HepG2 (cell line): ENCODE results near the gene TUBA4A. TPM values are rescaled to one million over a fixed set of nuclear protein-coding genes. Genes with fewer than 3 reads are reported as not detected.

Source experiments
- EHMT2 ChIP-seq: fragments of 200-600 bp; sonication (generic); IDR thresholded peaks from 2 replicates; pipeline ENCODE4 v1.7.0; 2017; ENCODE audit warnings: antibody characterized with exemption, low read depth, low read length, borderline replicate concordance
- HDAC6 ChIP-seq: fragments of 200-600 bp; sonication (generic); IDR thresholded peaks from 2 replicates; pipeline ENCODE4 v1.7.0; 2017; ENCODE audit warnings: mild to moderate bottlenecking, antibody characterized with exemption, low read length, low read depth
- ISX ChIP-seq: sonication (generic); formaldehyde crosslinking; conservative IDR thresholded peaks from 2 replicates; pipeline ENCODE4 v1.5.0; 2020; ENCODE audit warnings: missing genetic modification reagents
- KLF13 ChIP-seq: sonication (generic); formaldehyde crosslinking; IDR thresholded peaks from 2 replicates; pipeline ENCODE4 v1.4.0; 2020; ENCODE audit warnings: mild to moderate bottlenecking, missing genetic modification reagents
- MAFG ChIP-seq: sonication (generic); formaldehyde crosslinking; IDR thresholded peaks from 2 replicates; pipeline ENCODE4 v1.5.1; 2020; ENCODE audit warnings: mild to moderate bottlenecking, missing genetic modification reagents
- MTF2 ChIP-seq: sonication (generic); formaldehyde crosslinking; IDR thresholded peaks from 2 replicates; pipeline ENCODE4 v1.5.0; 2020; ENCODE audit warnings: missing genetic modification reagents, borderline replicate concordance
- PITX1 ChIP-seq: sonication (generic); formaldehyde crosslinking; IDR thresholded peaks from 2 replicates; pipeline ENCODE4 v1.5.1; 2020; ENCODE audit warnings: mild to moderate bottlenecking, missing genetic modification reagents
- ZNF260 ChIP-seq: sonication (generic); formaldehyde crosslinking; IDR thresholded peaks from 2 replicates; pipeline ENCODE4 v1.4.0; 2020; ENCODE audit warnings: missing genetic modification reagents, low read depth, mild to moderate bottlenecking, borderline replicate concordance
- ZNF350 ChIP-seq: sonication (generic); formaldehyde crosslinking; IDR thresholded peaks from 2 replicates; pipeline ENCODE4 v1.4.0; 2020; ENCODE audit warnings: mild to moderate bottlenecking, low read depth, missing genetic modification reagents, borderline replicate concordance
- ZNF460 ChIP-seq: sonication (generic); formaldehyde crosslinking; IDR thresholded peaks from 2 replicates; pipeline ENCODE4 v1.5.1; 2020; ENCODE audit warnings: missing genetic modification reagents, mild to moderate bottlenecking, borderline replicate concordance
- ZNF570 ChIP-seq: sonication (generic); formaldehyde crosslinking; IDR thresholded peaks from 2 replicates; pipeline ENCODE4 v1.4.0; 2020; ENCODE audit warnings: mild to moderate bottlenecking, missing genetic modification reagents, borderline replicate concordance
- polyA plus RNA-seq, 8 experiments: library from polyadenylated mRNA; depleted of rRNA in 3 of 8; stranded (reverse) in 7 of 8; unstranded in 1 of 8; fragments of >200 nt; fragmentation: Illumina TruSeq in 4 of 8; extraction: Trizol in 4 of 8; gene quantifications; 2 replicates each; pipeline versions ENCODE4 v1.2.1 to v1.2.3, GENCODE V29; 2011 to 2016; ENCODE audit warnings: low read depth in 4 of 8, missing spikeins in 1 of 8, mixed read lengths in 1 of 8; ENCODE audit not compliant: insufficient read depth in 1 of 8
- total RNA-seq, 5 experiments: library from RNA; depleted of rRNA; stranded (reverse); fragments of >200 nt; fragmentation: Illumina TruSeq; extraction: Trizol; gene quantifications; 2 replicates each; pipeline ENCODE4 v1.2.3, GENCODE V29; 2016; ENCODE audit warnings: low read depth in 1 of 5
- TF ChIP-seq, protein P1 (sequence below): sonication (generic); formaldehyde crosslinking; IDR thresholded peaks from 2 replicates; pipeline ENCODE4 v1.4.0; 2020; ENCODE audit warnings: low read depth, mild to moderate bottlenecking, missing genetic modification reagents
- TF ChIP-seq, protein P2 (sequence below): sonication (generic); formaldehyde crosslinking; IDR thresholded peaks from 2 replicates; pipeline ENCODE4 v1.4.0; 2020; ENCODE audit warnings: missing genetic modification reagents
- TF ChIP-seq, protein P3 (sequence below): sonication (generic); formaldehyde crosslinking; IDR thresholded peaks from 2 replicates; pipeline ENCODE4 v1.4.0; 2020; ENCODE audit warnings: missing genetic modification reagents

TUBA4A gene
- total and polyA plus RNA-seq, 2 of the 13 experiments (the other 11 are each of a cell fraction or from before 2014, with no cell fraction given) = 1.3 to 12.7 TPM

DNA sequence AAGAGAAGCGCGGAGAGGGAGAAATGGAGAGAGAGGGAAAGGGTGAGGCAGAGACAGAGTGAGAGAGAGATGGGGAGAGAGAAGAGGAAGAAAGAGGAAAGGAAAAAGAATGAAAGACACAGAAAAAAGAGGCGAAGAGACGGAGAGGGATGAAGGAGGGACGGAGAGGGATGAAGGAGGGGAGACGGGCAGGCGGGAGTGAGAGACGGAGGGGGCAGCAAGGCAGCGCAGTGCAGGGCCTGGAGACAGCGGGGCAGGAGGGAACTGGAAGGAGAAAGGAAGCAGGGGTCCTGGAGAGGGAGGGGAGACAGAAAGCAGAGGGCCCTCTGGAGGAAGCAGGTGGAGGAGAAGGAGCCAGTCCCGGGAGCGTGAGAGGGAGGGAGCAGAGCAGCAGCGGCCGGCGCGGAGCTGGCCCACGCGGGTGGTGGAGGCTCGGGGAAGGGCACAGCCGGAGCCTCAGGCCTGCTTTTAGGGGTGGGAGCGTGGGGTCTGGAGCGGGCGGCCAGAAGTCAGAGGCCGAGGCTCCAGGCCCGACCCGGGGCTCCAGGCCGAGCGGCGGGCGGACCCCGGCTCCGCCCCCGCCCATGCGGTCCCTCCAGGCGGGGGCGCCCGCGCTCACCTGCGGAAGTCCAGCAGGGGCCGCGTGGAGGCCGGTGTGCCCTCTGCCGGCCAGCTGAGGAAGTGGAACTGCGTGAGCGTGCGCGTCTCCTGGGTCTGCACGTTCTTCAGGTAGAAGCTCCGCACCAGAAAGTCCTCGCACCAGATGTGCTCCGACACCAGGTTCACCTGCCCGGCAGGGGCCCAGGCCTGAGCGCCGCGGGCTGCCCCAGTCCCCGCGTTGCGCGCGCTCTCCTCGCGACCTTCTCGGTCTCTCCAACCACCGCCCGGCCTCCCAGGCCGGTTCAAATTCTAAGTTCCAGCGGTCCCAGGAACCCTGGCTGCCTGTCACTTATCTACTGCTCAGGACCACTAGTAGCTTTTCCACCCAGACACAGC, 40.9 kb upstream of the TUBA4A start (continued):
- TF ChIP-seq ZNF460 (CRISPR knock-in tag) (no peak), ZNF570 (CRISPR knock-in tag) (no peak), ZNF260 (CRISPR knock-in tag) (no peak), MTF2 (CRISPR knock-in tag) (peak; percentile 99), ZNF350 (CRISPR knock-in tag) (peak; percentile 56; the same call in 1 of the 2 replicates), PITX1 (peak; percentile 64; the same call in 1 of the 2 replicates), EHMT2 (no peak), KLF13 (CRISPR knock-in tag) (no peak), MAFG (CRISPR knock-in tag) (no peak), HDAC6 (no peak), ISX (CRISPR knock-in tag) (no peak)
- TF ChIP-seq, protein P1, sequence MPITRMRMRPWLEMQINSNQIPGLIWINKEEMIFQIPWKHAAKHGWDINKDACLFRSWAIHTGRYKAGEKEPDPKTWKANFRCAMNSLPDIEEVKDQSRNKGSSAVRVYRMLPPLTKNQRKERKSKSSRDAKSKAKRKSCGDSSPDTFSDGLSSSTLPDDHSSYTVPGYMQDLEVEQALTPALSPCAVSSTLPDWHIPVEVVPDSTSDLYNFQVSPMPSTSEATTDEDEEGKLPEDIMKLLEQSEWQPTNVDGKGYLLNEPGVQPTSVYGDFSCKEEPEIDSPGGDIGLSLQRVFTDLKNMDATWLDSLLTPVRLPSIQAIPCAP = 0 out of 2 replicates have a peak, but pooled peaks have one; percentile 60
- TF ChIP-seq, protein P2, sequence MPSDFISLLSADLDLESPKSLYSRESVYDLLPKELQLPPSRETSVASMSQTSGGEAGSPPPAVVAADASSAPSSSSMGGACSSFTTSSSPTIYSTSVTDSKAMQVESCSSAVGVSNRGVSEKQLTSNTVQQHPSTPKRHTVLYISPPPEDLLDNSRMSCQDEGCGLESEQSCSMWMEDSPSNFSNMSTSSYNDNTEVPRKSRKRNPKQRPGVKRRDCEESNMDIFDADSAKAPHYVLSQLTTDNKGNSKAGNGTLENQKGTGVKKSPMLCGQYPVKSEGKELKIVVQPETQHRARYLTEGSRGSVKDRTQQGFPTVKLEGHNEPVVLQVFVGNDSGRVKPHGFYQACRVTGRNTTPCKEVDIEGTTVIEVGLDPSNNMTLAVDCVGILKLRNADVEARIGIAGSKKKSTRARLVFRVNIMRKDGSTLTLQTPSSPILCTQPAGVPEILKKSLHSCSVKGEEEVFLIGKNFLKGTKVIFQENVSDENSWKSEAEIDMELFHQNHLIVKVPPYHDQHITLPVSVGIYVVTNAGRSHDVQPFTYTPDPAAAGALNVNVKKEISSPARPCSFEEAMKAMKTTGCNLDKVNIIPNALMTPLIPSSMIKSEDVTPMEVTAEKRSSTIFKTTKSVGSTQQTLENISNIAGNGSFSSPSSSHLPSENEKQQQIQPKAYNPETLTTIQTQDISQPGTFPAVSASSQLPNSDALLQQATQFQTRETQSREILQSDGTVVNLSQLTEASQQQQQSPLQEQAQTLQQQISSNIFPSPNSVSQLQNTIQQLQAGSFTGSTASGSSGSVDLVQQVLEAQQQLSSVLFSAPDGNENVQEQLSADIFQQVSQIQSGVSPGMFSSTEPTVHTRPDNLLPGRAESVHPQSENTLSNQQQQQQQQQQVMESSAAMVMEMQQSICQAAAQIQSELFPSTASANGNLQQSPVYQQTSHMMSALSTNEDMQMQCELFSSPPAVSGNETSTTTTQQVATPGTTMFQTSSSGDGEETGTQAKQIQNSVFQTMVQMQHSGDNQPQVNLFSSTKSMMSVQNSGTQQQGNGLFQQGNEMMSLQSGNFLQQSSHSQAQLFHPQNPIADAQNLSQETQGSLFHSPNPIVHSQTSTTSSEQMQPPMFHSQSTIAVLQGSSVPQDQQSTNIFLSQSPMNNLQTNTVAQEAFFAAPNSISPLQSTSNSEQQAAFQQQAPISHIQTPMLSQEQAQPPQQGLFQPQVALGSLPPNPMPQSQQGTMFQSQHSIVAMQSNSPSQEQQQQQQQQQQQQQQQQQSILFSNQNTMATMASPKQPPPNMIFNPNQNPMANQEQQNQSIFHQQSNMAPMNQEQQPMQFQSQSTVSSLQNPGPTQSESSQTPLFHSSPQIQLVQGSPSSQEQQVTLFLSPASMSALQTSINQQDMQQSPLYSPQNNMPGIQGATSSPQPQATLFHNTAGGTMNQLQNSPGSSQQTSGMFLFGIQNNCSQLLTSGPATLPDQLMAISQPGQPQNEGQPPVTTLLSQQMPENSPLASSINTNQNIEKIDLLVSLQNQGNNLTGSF = peak; percentile 54; the same call in 1 of the 2 replicates
- TF ChIP-seq, protein P3, sequence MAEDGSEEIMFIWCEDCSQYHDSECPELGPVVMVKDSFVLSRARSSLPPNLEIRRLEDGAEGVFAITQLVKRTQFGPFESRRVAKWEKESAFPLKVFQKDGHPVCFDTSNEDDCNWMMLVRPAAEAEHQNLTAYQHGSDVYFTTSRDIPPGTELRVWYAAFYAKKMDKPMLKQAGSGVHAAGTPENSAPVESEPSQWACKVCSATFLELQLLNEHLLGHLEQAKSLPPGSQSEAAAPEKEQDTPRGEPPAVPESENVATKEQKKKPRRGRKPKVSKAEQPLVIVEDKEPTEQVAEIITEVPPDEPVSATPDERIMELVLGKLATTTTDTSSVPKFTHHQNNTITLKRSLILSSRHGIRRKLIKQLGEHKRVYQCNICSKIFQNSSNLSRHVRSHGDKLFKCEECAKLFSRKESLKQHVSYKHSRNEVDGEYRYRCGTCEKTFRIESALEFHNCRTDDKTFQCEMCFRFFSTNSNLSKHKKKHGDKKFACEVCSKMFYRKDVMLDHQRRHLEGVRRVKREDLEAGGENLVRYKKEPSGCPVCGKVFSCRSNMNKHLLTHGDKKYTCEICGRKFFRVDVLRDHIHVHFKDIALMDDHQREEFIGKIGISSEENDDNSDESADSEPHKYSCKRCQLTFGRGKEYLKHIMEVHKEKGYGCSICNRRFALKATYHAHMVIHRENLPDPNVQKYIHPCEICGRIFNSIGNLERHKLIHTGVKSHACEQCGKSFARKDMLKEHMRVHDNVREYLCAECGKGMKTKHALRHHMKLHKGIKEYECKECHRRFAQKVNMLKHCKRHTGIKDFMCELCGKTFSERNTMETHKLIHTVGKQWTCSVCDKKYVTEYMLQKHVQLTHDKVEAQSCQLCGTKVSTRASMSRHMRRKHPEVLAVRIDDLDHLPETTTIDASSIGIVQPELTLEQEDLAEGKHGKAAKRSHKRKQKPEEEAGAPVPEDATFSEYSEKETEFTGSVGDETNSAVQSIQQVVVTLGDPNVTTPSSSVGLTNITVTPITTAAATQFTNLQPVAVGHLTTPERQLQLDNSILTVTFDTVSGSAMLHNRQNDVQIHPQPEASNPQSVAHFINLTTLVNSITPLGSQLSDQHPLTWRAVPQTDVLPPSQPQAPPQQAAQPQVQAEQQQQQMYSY = peak; percentile 67; the same call in 1 of the 2 replicates
